GM19239 (cell line): ENCODE results near the gene RNLS.

ENCODE experiments used
- DNase-seq: peaks from one replicate; pipeline ENCODE4 v3.0.0; 2011; ENCODE audit warnings: low spot score; ENCODE audit not compliant: insufficient read length
- FAIRE-seq: peaks from 2 replicates; lab custom pipeline; 2011; peaks lifted over from hg19 to GRCh38; lab: Jason Lieb, UNC

The RNLS gene

DNA sequence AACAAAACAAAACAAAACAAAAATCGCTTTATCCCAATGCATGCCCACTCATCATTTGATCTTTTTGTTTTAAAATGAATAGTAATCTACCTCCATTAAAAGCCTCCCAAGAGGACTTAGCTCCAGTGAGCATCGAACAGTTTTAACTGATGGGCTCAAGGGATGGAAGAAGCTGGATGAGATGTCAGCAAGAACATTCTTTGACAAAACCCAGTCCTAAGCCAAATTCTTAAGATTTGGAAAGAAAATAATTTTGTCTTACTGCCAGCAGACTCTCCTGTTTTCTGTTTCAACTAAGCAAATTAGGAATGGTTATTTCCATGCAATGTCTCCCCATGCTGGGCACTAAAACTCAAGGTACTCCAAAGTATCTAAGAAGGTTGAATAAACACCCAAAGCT, 127.3 kb downstream of the RNLS start:
- DNase-seq (no peak), FAIRE-seq (peak; percentile 62)

DNA sequence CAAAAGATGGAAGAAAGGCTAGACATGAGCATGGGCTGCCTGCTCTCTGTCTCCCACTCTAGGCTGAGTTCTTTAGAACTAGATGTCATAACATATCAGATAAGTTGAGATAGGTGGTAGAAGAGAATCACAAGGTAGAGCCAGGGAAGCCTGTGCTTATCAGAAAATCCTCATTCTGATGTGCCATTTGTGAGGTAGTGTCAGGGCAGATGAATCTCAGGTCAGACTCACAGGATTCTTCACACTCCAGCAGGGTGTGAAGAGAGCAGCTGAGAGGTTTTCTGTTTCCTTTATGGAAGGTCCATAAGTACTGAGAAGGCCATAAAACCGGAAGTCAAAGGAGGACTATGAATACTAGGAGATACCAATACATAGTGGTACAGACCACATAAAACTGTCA, 132.9 kb downstream of the RNLS start:
- no peak for FAIRE-seq
- DNase-seq = no peak

DNA sequence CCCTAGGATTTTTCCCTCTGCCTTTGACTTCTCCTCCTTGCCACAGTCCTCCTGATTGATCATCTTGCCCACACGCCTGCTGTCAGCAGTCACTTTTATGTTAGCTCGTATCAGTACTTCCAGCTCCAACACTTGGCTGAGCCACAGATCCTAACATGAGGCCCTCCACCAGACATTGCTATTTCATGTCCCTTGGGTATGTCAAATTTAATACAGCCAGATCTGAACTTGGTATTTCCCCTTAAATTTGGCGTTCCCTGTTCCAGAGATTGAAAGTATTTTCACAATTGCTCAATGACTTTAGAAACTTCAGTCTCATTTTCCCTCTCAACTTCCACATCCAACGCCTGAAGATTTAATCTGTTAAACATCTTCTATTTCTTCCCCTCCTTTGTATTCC, 140.4 kb downstream of the RNLS start:
- DNase-seq (no peak), FAIRE-seq (no peak)

DNA sequence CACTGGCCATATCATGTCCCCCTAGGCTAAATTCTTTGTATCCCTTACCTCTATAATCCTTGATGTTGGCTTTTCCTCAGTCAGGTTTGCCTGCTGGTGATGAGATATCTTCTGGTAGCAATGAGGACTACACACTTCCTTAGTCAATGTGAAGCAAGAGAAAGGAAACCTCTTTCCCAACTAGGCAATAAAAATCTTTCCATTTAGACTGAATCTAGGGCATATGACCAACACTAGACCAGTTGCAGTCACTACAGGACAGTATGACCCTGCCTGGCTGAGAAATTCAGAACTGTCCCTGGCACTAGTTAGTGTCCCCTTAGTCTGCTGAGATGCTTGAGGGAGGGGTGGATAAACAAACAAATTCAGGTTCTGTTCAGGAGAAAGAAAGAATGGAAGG, 142.6 kb downstream of the RNLS start:
- FAIRE-seq (no peak), DNase-seq (no peak)

DNA sequence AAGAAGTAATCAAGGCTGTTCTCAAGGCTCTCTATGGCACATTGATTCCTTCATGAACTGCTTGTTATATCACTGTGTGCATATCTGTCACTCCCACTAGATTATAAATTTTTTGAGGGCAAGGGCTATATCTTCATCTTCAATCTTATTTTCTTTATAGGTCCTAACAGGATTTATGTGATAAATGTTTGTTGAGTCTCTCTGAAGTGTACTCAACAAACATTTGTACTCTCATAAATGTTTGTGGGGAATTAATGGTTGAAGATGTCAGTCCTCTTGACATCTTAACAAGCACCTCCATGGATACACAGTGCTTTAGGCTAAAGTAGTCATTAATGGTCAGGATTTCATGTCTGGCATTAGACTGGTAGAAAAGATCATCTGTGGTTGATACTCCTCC, 143.2 kb downstream of the RNLS start:
- DNase-seq (no peak), FAIRE-seq (no peak)

GRCh38 chr10:88437411-88437810, 145.7 kb downstream of the RNLS start:
- no peak for DNase-seq
- no peak for FAIRE-seq

DNA sequence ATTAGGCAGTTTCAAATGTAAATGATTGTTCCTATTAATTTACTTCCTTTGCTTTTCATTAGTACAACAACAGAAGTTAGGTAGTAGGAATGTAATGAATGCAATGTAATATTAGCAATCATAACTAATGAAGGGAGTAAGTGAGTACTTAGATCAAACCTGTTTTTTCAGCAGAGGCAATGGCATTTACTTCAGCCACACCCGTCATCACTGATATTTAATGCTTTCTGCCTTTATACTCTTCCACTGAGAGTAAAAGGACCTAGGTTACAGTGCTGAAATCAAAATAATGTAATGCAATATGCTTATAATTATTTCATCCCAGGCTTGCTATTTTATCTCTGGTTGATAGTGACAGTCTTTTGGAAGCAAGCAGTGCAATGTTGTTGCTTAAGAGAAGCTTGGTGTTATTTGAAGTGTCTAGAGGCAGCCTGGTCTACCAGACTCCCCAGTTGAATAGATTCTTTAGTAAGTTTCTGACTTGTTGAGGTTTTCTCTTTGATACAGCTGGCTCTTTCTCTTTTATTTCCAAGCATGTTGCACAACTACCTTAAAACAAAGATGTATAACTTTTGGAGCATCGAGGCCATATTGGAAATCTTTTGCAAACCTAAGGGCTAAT, 149.4 kb downstream of the RNLS start:
- DNase-seq (no peak), FAIRE-seq (no peak)

GRCh38 chr10:88431103-88431502, 152.0 kb downstream of the RNLS start:
- FAIRE-seq (no peak), DNase-seq (no peak)

DNA sequence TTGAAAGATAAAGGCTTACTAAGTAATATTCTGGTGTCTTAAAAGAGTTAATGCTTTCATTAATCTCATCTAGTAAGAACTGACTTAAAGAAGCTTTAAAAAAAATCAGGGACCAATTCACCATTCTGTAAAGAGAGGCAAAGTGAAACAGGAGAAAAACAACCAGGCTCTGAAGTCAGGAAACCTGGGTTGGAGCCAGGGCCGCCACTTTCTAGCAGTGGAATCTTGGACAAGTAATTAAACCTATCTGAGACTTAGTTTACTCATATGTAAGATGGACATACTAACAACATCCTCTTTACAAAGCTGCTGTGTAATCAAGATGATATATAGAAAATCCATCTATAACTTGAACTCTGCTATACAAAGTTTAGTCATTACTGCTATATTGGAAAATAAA, 154.1 kb downstream of the RNLS start:
- FAIRE-seq (no peak), DNase-seq (no peak)

DNA sequence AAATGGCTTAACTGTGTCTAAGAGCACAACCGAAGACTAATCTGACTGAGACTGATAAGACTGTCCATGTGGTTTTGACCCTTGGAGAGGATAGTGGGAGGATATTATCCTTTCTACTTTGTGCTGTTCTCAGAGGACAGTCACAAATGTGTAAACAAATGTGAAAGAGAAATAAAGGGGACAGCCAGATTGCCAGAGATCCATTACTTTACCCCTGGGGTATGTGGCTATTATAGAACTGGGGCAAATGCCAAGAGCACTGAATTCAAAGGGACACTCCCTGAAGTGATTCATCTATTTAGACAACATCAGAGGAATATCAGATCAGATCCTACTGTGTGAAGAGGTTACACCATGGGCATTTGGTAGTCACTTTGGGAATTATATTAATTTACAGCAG, 154.7 kb downstream of the RNLS start:
- DNase-seq = no peak
- FAIRE-seq = no peak

DNA sequence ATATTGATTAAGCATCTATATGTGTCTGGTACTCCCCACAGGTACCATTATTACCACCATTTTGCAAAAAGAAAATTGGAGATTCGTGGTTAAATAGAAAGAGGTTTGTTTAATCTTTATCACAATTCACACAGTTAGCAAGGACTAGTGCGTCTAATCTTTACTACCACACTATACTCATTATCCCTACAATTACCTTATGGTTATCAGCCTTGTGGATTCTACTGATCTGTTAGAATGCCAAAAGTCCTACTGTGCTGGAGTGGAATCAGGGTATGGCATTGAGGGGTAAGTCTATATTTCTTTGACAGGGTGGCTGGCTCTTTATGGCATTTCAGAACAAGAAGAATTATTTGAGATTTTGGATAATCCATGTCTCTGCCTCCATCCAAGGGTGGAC, 156.1 kb downstream of the RNLS start:
- no peak for DNase-seq
- FAIRE-seq = peak; percentile 18

GRCh38 chr10:88424881-88425280, 158.2 kb downstream of the RNLS start:
- DNase-seq (no peak), FAIRE-seq (no peak)

DNA sequence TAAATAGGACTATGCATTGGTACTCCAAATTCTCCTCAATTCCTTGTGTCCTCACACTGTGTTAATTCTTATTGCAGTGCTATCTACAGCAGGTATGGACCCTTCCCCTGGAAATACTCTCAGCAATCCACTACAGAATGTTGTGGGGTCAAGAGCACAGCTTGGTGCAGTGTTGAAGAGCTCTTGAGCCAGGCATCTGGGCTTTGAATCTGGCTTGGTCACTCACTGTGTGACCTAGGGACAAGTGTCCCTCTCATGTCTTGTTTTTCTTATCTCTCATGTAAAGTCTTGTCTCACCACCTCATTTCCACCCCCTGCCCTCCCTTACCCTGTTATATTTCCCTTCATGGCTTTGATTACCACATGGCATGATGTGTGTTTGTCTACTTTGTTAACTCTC, 159.4 kb downstream of the RNLS start:
- no peak for DNase-seq
- no peak for FAIRE-seq

DNA sequence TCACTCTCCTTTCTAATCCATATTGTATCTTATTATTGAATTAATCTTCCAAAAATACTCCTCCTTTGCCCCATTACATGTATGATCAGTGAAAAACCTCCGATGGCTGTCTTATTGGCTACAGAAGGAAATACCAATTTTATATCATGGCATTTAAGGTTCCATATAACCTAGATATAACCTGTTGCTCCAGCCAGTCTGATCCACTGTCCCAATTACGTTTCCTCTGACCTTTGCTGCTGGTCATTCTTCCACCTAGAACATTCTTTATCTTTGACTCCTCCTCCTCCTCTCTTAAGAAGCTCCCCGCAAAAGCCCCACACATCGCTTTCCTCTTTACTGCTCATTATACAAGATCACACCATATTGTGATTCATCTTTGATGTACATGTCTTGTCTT, 161.5 kb downstream of the RNLS start:
- FAIRE-seq = no peak
- DNase-seq = no peak

DNA sequence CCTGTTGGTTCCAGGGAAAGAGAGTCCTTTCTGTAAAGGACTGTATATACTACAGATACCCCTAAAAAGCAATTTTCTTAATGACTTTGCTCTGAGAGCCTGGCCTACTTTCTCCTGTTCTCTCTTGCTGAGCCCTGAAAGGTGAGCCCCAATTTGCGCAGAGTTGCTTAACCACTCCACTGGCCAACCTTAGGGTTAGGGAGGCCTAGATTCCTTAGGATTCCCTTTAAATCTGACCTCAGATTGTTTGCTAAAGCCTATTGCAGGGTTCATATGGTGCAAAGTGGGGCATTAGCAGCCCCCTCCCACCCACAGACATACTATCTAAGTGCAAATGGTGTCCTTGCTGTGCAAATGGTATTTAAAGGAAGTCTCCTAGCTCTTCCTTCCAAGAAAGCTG, 164.2 kb downstream of the RNLS start:
- DNase-seq (no peak), FAIRE-seq (no peak)

DNA sequence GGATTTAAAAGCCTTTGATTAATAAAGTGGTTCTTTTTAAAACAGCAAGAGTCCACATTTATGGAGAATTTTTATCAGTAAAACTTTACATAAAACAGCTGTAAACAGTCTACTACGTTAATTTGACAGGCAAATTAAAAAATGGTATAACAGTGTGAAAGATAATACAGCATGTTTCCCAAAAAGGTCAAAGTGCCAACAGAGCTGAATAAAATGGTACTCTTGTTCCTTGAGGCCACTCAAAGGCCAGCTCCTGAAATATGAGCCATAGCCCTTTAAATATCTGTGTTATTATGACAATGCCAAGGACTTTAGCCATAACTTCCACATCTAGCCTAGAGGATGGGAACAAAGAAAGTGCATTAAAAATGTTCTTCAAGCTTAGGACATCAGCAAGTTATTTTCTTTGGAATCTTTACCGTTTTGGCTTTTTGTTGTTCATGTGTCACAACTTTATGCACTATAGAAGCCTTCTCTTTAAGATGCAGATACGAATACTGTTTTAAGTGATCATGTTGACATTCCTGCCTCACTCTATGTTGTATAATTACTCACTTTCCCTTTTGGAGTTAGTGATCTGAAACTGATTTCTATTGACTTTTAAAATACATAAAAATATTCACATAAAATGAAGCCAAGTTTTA, 165.6 kb downstream of the RNLS start:
- FAIRE-seq = no peak
- no peak for DNase-seq

DNA sequence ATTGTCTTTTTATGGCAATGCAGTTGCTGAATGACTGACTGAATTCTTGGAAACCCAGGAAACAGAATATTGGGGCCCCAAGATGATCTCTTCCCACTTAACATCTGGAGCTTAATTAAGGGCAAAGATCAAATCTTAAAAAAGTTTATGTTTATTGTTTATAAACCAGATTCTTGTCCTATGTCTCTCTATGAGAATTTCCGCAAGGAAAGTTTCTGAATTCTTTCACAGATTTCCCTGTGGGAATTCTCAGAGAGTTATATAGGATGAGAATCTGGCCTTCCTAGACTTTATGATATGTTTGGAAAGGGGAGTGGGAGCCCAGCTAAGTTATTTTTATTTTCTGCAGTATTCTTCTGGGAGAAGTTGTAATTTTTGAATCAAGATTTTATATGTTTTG, 166.3 kb downstream of the RNLS start:
- DNase-seq = no peak
- no peak for FAIRE-seq

GRCh38 chr10:88415533-88416130, 167.5 kb downstream of the RNLS start:
- no peak for FAIRE-seq
- no peak for DNase-seq

DNA sequence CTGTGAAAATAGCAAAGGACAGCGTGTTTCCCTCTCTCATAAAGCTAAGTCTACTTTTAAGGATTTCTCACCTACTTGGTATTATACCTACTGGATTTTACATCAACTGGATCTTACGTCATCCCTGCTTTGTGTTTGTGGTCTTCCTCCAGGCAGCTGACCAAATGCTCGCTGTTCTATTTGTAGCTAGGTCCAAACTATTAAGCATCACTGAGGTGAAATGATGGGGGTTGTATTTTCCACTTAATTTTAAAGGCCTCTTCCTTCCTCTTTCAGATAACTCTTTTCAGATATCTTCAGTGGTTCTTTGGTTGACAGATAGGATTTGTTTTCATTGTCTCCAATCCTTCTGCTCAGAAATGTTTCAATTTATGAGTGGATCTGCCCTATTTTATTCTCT, 169.7 kb downstream of the RNLS start:
- FAIRE-seq = peak; percentile 89
- no peak for DNase-seq

DNA sequence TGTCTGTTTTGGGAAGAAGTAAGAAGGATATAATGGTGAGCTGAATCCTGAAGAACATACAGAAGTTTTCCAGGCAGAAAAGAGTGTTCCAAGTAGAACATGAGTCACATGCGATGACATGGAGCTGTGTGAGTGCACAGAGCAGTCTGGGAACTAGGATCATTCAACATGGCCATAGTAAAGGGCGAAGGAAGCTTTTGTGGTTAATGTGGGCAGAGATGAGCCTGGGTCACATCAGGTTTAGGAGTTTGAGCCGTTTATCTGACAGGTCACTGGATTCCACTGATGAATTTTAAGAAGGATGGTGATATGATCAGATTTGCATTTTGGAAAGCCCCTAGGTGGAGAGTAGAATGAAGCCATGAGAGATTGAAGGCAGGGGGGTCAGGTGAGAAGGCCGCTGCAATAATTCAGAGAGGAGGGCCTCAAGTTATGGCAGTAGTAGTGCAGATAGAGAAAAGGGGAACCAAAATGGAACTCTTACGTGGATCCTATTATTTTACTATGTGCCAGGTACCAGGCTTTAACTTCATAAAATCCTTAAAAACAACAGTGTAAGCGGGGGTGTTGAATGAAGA, 171.3 kb downstream of the RNLS start:
- DNase-seq (no peak), FAIRE-seq (peak; percentile 88)

DNA sequence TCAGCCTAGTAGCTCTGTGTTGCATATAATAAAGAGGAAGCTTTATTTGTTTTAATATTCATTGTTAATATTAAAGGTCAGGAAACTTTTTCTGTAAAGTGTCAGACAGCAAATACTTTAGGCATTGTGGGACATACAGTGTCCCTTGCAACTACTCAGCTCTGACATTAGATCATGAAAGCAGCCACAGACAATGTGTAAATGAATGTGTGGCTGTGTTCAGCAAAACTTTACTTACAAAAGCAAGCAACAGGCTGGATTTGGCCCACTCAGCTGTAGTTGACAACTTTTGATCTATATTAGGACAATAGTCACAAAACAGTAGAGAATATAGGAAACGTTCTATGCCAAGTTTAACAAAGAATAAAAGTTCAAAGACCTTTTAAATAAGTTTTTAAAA, 173.3 kb downstream of the RNLS start:
- FAIRE-seq (peak; percentile 40), DNase-seq (no peak)

GRCh38 chr10:88409236-88409635, 173.9 kb downstream of the RNLS start:
- peak; percentile 92 for FAIRE-seq
- no peak for DNase-seq
